Measurements from ENCODE around the gene PTPRG.

The PTPRG gene

DNA sequence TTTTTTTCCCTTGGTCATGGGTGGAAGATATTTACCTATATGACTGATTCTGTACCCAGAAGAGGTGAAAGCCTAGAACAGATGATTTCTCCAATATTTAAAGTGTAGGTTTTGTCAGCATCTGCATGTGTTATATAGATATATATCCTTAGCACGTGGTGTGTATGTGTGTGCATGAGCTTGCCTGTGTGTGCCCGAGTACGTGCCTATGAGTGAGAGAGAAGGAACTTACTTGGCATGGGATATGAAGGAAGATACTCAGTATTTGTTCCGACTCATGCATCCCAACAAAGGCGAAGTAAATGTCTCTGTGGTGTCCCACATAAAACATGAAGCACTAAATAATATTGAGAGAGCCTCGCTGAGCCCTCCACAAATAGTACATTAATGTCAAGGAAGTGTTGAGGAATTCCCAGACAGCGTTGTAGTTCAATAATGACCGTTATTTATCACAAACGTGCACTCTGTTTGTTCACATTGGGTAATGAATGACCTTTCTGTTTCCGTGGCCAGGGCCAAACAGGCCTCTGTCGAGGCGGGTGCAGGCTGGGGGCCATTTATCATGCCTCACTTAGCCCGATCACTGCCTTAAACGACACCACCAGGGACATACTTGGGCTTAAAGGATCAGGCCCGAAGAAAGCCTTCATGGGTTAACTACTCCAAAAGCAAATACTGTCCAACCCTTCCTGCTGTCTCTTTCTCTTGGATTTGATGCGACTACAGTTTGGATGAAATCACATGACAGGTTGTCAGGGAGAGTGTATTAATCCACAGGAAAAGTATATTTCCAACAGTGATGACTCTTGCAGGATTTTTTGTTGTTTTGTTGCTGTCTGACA is 267.7 kb downstream of the PTPRG start:
- peak overlapping the region; percentile 10; the same call in 1 of the 2 replicates for H3K9ac ChIP-seq (ENCODE audit: low read depth, low read length)
- no peak overlapping the region; the same call in 1 of the 2 replicates for H3K4me3 ChIP-seq (ENCODE audit: low read length)
- H3K27me3 ChIP-seq (ENCODE audit: insufficient read depth, low read length) = no peaks in the 10 kb centered on the region
- no peaks in the 10 kb centered on the region for H3K9me3 ChIP-seq (ENCODE audit: insufficient read depth, low read depth, low read length)
- H3K27ac ChIP-seq (ENCODE audit: low read length) = no peak overlapping the region
- H3K4me1 ChIP-seq (ENCODE audit: insufficient read depth, low read length) = peaks cover 22% of the 10 kb centered on the region; the same call in 1 of the 2 replicates
- H3K36me3 ChIP-seq (ENCODE audit: insufficient read depth, low read depth, low read length) = no peaks in the 10 kb centered on the region

DNA sequence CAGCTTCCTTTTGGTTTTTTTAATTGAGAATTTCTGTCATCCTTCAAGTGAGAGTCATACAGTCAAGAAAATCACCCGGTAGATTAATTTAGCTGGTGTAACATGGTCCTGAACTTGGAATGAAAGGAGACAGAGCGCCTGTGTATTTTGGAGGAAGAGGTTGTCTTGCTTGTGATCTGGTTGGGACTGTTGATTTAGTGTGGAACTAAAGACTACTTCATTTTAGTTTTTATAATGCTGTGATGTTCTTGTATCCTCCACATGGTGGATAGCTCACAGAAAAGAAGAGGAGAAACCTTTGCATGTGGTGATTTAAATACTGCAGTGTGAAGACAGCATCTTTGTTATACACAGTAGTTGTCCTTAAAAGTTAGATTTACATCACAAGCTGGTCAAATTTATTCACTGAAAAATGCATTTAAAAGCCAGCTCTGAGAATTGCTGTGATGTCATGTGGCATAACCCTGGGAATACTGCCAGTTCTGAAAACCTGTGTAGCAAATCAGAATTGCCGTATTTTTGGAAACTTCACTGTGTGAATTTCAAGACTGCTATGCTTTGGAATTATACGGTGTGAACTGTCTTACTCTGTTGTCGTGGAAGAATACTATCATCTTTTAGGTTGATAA is 268.5 kb downstream of the PTPRG start:
- H3K4me1 ChIP-seq (ENCODE audit: insufficient read depth, low read length) = peaks cover 19% of the 10 kb centered on the region; the same call in 1 of the 2 replicates
- H3K4me3 ChIP-seq (ENCODE audit: low read length) = no peak overlapping the region; the same call in 1 of the 2 replicates
- no peaks in the 10 kb centered on the region for H3K9me3 ChIP-seq (ENCODE audit: insufficient read depth, low read depth, low read length)
- no peaks in the 10 kb centered on the region for H3K27me3 ChIP-seq (ENCODE audit: insufficient read depth, low read length)
- H3K9ac ChIP-seq (ENCODE audit: low read depth, low read length) = peak overlapping the region; percentile 10; the same call in 1 of the 2 replicates
- H3K27ac ChIP-seq (ENCODE audit: low read length) = no peak overlapping the region
- H3K36me3 ChIP-seq (ENCODE audit: insufficient read depth, low read depth, low read length) = no peaks in the 10 kb centered on the region

DNA sequence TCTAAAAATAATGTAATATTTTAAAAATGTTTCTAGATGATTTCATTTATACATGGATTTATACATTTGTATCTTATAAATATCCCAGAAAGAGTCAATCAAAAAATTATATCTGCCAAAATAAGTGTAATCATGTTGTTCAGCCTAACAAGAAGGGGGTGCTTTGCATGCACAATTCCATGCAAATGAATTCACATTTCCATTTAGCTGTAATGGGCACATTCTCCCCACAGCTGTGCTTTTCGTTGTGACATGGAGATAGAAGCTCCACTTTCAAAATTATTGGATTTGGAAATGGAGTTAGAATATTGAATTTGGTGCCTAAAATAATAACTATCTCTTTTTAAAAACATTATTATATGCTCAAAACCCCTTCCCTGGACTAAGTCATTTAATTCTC is 270.6 kb downstream of the PTPRG start:
- H3K36me3 ChIP-seq (ENCODE audit: insufficient read depth, low read depth, low read length) = no peaks in the 10 kb centered on the region
- no peaks in the 10 kb centered on the region for H3K27me3 ChIP-seq (ENCODE audit: insufficient read depth, low read length)
- no peaks in the 10 kb centered on the region for H3K9me3 ChIP-seq (ENCODE audit: insufficient read depth, low read depth, low read length)
- H3K4me3 ChIP-seq (ENCODE audit: low read length) = no peak overlapping the region
- H3K9ac ChIP-seq (ENCODE audit: low read depth, low read length) = no peak overlapping the region
- H3K27ac ChIP-seq (ENCODE audit: low read length) = no peak overlapping the region
- peaks cover 19% of the 10 kb centered on the region; the same call in 1 of the 2 replicates for H3K4me1 ChIP-seq (ENCODE audit: insufficient read depth, low read length)

DNA sequence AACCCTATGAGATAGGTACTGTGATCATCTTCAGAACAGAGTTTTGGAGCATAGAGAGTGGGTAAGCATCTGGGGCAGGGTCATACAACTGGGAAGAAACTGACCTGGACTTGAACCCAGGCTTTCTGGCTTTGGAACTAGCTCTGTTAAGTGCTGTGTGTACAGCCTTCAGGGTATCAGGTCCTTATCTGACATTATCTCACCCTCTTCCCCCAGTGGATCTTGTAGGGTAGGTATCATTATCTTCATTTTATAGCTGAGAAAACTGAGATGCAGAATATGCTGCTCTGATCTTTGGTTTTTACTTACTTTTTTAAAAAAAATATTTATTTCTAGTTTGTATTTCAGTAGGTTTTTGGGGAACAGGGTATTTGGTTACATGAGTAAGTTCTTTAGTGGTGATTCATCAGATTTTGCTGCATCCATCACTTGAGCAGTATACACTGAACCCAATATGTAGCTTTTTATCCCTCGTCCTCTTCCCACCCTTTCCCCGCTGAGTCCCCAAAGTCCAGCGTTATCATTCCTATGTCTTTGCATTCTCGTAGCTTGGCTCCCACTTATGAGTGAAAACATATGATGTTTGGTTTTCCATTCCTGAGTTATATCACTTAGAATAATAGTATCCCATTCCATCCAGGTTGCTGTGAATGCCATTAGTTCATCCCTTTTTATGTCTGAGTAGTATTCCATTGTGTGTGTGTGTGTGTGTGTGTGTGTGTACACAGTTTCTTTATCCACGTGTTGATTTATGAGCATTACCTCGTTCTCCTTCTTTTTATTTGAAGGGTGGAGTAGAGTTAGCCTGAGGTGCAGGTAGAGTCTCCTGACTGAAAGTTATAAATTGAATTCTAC is 271.2 kb downstream of the PTPRG start:
- Histone ChIP-seq H3K36me3 (ENCODE audit: insufficient read depth, low read depth, low read length) (no peaks in the 10 kb centered on the region), H3K4me1 (ENCODE audit: insufficient read depth, low read length) (peaks cover 20% of the 10 kb centered on the region; the same call in 1 of the 2 replicates), H3K4me3 (ENCODE audit: low read length) (no peak overlapping the region), H3K9ac (ENCODE audit: low read depth, low read length) (no peak overlapping the region), H3K27me3 (ENCODE audit: insufficient read depth, low read length) (no peaks in the 10 kb centered on the region), H3K27ac (ENCODE audit: low read length) (no peak overlapping the region), H3K9me3 (ENCODE audit: insufficient read depth, low read depth, low read length) (no peaks in the 10 kb centered on the region)

DNA sequence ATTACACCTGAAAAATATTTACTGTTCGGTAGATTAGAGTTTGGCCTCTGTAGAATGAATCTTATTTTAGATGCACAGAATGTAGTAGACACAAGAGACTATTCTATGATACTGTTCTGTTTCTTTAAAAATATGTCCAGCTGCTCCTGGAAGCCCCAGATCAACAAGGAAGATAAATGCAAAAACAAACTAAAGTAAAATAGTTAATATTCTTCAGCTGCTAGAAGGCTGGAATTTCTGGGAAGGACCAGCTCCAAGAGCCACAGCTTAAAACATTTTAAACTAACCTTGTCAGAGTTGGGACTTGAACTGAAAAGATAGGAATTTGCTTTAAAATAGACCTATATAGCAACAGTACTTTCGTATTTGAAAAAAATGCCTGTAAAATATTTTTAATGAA is 277.9 kb downstream of the PTPRG start:
- Histone ChIP-seq H3K9me3 (ENCODE audit: insufficient read depth, low read depth, low read length) (no peaks in the 10 kb centered on the region), H3K36me3 (ENCODE audit: insufficient read depth, low read depth, low read length) (no peaks in the 10 kb centered on the region), H3K9ac (ENCODE audit: low read depth, low read length) (no peak overlapping the region), H3K4me3 (ENCODE audit: low read length) (no peak overlapping the region), H3K4me1 (ENCODE audit: insufficient read depth, low read length) (peaks cover 15% of the 10 kb centered on the region; the same call in 1 of the 2 replicates), H3K27me3 (ENCODE audit: insufficient read depth, low read length) (no peaks in the 10 kb centered on the region), H3K27ac (ENCODE audit: low read length) (no peak overlapping the region)

DNA sequence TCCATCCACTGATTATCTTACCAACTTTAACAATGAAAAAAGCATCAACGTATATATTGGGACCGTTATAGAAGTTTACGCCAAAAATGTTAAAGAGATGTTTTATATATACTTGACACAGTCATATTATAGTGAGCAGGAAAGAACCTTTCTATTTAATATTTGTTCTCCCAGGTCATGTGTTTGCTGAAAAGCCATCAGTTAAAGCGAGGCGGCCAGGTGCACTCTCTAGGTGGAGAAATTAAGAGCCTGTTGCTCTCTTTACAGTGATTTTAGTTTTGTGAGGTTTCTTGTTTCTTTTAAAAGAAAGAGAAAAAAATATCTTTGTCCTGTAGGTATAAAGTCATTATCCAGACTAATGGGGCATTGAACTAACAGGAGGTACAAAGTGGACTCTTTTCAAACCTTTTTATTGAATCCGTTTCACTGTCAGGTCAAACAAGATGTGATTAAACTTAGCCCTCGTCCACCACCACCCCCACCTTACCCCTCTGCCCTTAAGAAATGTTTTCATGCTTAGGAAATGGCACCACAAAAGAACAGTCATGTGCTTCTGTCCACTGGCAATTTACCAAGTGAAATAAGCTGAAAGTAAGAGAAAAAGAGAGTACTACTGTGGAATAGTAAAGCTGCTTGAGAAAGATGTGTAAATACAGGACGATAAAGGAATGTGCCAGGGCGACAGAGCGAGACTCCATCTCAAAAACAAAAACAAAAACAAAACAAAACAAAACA is 279.9 kb downstream of the PTPRG start:
- Histone ChIP-seq H3K36me3 (ENCODE audit: insufficient read depth, low read depth, low read length) (no peaks in the 10 kb centered on the region), H3K9ac (ENCODE audit: low read depth, low read length) (no peak overlapping the region), H3K27me3 (ENCODE audit: insufficient read depth, low read length) (no peaks in the 10 kb centered on the region), H3K9me3 (ENCODE audit: insufficient read depth, low read depth, low read length) (no peaks in the 10 kb centered on the region), H3K27ac (ENCODE audit: low read length) (no peak overlapping the region), H3K4me3 (ENCODE audit: low read length) (no peak overlapping the region), H3K4me1 (ENCODE audit: insufficient read depth, low read length) (peaks cover 26% of the 10 kb centered on the region; the same call in 1 of the 2 replicates)

DNA sequence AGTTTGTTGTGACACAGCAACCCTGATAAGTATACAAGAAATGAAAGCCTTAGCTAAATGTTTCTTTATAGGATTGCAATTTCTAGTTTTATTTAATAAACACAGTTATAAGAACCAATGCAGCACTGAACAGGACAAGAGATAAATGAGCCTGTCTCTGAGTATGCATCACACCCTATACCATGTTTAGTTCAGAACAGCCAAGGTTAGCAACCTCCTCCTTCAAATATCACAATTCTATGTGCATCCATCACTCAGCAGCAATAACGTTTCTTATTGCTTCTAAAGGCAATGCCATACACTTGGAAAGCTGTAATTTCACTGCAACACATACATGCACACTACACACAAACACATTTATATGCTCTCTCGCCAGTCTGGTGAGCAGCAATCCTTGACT is 280.6 kb downstream of the PTPRG start:
- Histone ChIP-seq H3K9me3 (ENCODE audit: insufficient read depth, low read depth, low read length) (no peaks in the 10 kb centered on the region), H3K9ac (ENCODE audit: low read depth, low read length) (no peak overlapping the region), H3K27me3 (ENCODE audit: insufficient read depth, low read length) (no peaks in the 10 kb centered on the region), H3K27ac (ENCODE audit: low read length) (no peak overlapping the region), H3K4me1 (ENCODE audit: insufficient read depth, low read length) (peaks cover 27% of the 10 kb centered on the region; the same call in 1 of the 2 replicates), H3K36me3 (ENCODE audit: insufficient read depth, low read depth, low read length) (no peaks in the 10 kb centered on the region), H3K4me3 (ENCODE audit: low read length) (no peak overlapping the region)

DNA sequence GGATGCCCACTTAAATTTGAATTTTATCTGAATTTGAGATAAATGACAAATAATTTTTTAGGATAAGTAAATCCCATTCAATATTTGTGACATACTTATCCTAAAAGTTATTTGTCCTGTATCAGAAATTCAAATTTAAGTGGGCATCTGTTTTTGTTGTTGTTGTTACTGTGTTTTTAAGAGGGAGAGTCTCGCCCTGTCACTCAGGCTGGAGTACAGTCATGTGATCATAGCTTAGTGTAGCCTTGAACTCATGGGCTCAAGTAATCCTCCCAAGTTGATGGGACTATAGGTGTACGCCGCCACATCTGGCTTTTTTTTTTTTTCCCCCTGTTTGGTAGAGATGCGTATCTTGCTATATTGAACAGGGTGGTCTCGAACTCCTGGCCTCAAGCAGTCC is 283.0 kb downstream of the PTPRG start:
- Histone ChIP-seq H3K27me3 (ENCODE audit: insufficient read depth, low read length) (no peaks in the 10 kb centered on the region), H3K27ac (ENCODE audit: low read length) (no peak overlapping the region), H3K4me3 (ENCODE audit: low read length) (no peak overlapping the region), H3K4me1 (ENCODE audit: insufficient read depth, low read length) (peaks cover 38% of the 10 kb centered on the region), H3K9ac (ENCODE audit: low read depth, low read length) (no peak overlapping the region), H3K9me3 (ENCODE audit: insufficient read depth, low read depth, low read length) (no peaks in the 10 kb centered on the region), H3K36me3 (ENCODE audit: insufficient read depth, low read depth, low read length) (no peaks in the 10 kb centered on the region)

DNA sequence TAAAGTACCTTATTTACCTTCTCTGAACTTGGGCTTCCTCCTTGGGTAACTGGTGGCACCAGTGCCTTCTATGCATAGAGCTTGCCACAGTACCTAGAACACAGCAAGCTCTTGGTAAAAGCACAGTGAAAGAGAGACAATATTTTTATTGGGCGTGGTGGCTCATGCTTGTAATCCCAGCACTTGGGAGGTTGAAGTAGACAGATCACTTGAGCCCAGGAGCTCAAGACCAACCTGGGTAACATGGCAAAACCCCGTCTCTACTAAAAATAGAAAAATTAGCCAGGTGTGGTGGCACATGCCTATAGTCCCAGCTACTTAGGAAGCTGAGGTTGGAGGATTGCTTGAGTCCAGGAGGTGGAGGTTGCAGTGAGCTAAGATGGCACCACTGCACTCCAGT is 285.1 kb downstream of the PTPRG start:
- no peaks in the 10 kb centered on the region for H3K27me3 ChIP-seq (ENCODE audit: insufficient read depth, low read length)

DNA sequence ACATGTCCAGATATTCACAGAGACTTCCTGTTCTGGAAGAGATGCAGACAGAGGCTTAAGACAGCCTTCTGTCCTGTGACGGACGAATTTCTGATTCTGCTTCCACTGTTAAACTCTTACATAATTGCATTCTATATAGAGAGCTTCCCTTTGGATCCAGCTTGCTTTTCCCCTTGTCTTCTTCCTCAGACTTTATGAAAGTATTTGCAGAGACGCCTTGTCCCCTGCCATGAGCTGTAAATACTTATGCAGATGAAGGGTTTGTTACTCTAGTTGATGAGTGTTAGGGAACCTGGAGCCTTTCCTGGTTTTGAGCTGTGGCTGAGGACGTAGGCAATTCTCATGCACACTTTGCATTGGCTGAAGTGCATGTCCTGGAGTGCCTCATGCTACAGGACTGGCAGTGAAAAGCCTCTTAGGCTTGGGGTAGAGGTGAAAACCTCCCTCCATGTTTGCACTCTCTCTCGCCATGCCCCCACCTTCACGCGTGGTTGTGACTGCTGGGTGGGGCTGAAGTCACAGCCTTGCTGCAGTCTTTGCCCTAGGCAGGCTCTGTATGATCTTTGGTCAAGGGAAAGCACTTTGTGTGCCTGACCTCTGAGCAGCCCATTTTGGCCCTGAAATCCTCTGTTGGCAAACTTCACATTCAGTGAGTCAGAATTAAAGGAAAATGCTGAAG is 286.6 kb downstream of the PTPRG start:
- Histone ChIP-seq H3K4me1 (ENCODE audit: insufficient read depth, low read length) (peaks cover 38% of the 10 kb centered on the region), H3K9me3 (ENCODE audit: insufficient read depth, low read depth, low read length) (no peaks in the 10 kb centered on the region), H3K4me3 (ENCODE audit: low read length) (peak overlapping the region; percentile 24; the same call in 1 of the 2 replicates), H3K27me3 (ENCODE audit: insufficient read depth, low read length) (no peaks in the 10 kb centered on the region), H3K27ac (ENCODE audit: low read length) (no peak overlapping the region), H3K9ac (ENCODE audit: low read depth, low read length) (peak overlapping the region; percentile 6; the same call in 1 of the 2 replicates), H3K36me3 (ENCODE audit: insufficient read depth, low read depth, low read length) (no peaks in the 10 kb centered on the region)

More for the DNA sequence above, 285.1 kb downstream of the PTPRG start:
- Histone ChIP-seq H3K4me1 (ENCODE audit: insufficient read depth, low read length) (peaks cover 38% of the 10 kb centered on the region), H3K36me3 (ENCODE audit: insufficient read depth, low read depth, low read length) (no peaks in the 10 kb centered on the region), H3K9me3 (ENCODE audit: insufficient read depth, low read depth, low read length) (no peaks in the 10 kb centered on the region), H3K9ac (ENCODE audit: low read depth, low read length) (no peak overlapping the region), H3K4me3 (ENCODE audit: low read length) (no peak overlapping the region), H3K27ac (ENCODE audit: low read length) (no peak overlapping the region)

All from iPS-20b (cell line).